SK-N-SH treated with all-trans-retinoic acid at 6 μM for 48 hours (cell line): ENCODE data around the gene FRAT2.

Experiments used
- ATAC-seq: fragments of 200-7000 bp; cut with Tn5 transposase; 3 replicates; pipeline ENCODE4 v1.9.1; 2020; ENCODE audit warnings: mild to moderate bottlenecking, moderate library complexity
- ARNTL ChIP-seq: fragments of 450-650 bp; formaldehyde crosslinking; IDR thresholded peaks from 2 replicates; pipeline ENCODE4 v1.5.0; 2020; ENCODE audit warnings: low read depth, mild to moderate bottlenecking, moderate library complexity, borderline replicate concordance
- BACH2 ChIP-seq: fragments of 250-450 bp; sonication (Bioruptor Pico); IDR thresholded peaks from 2 replicates; pipeline ENCODE4 v1.9.0; 2021; ENCODE audit warnings: mild to moderate bottlenecking, borderline replicate concordance
- GLIS3 ChIP-seq: fragments of 250-450 bp; sonication (Bioruptor Pico); IDR thresholded peaks from 2 replicates; pipeline ENCODE4 v1.5.0; 2020; ENCODE audit warnings: mild to moderate bottlenecking, moderate library complexity
- ISL1 ChIP-seq: fragments of 250-450 bp; sonication (Bioruptor Pico); IDR thresholded peaks from 2 replicates; pipeline ENCODE4 v2.1.2; 2022; ENCODE audit warnings: mild to moderate bottlenecking, moderate library complexity
- OSR1 ChIP-seq: fragments of 250-450 bp; sonication (Bioruptor Pico); IDR thresholded peaks from 2 replicates; pipeline ENCODE4 v1.8.0; 2022; ENCODE audit warnings: moderate library complexity, mild to moderate bottlenecking, inconsistent platforms
- PATZ1 ChIP-seq: fragments of 250-450 bp; sonication (Bioruptor Pico); IDR thresholded peaks from 2 replicates; pipeline ENCODE4 v1.8.0; 2020; ENCODE audit warnings: mild to moderate bottlenecking, moderate library complexity, borderline replicate concordance
- PPARA ChIP-seq: fragments of 250-450 bp; sonication (Bioruptor Pico); IDR thresholded peaks from 2 replicates; pipeline ENCODE4 v1.5.0; 2020; ENCODE audit warnings: mild to moderate bottlenecking, borderline replicate concordance
- RARB ChIP-seq: fragments of 250-450 bp; sonication (Bioruptor Pico); IDR thresholded peaks from 2 replicates; pipeline ENCODE4 v1.8.0; 2021; ENCODE audit warnings: mild to moderate bottlenecking, moderate library complexity
- SNAI2 ChIP-seq: fragments of 250-450 bp; sonication (Bioruptor Pico); IDR thresholded peaks from 2 replicates; pipeline ENCODE4 v1.5.0; 2020; ENCODE audit warnings: mild to moderate bottlenecking, moderate library complexity
- TCF4 ChIP-seq: fragments of 250-450 bp; sonication (Bioruptor Pico); IDR thresholded peaks from 2 replicates; pipeline ENCODE4 v1.8.0; 2021; ENCODE audit warnings: mild to moderate bottlenecking, moderate library complexity, borderline replicate concordance
- TSHZ2 ChIP-seq: fragments of 250-450 bp; sonication (Bioruptor Pico); IDR thresholded peaks from 2 replicates; pipeline ENCODE4 v1.5.0; 2020; ENCODE audit warnings: mild to moderate bottlenecking, moderate library complexity
- ZC3H10 ChIP-seq: fragments of 250-450 bp; sonication (Bioruptor Pico); IDR thresholded peaks from 2 replicates; pipeline ENCODE4 v1.5.1; 2021; ENCODE audit warnings: mild to moderate bottlenecking, moderate library complexity
- ZNF70 ChIP-seq: fragments of 450-650 bp; formaldehyde crosslinking; IDR thresholded peaks from 2 replicates; pipeline ENCODE4 v1.5.0; 2020; ENCODE audit warnings: mild to moderate bottlenecking, moderate library complexity
- ZNF8 ChIP-seq: fragments of 450-650 bp; formaldehyde crosslinking; IDR thresholded peaks from 2 replicates; pipeline ENCODE4 v1.5.0; 2020; ENCODE audit warnings: mild to moderate bottlenecking, moderate library complexity
- TF ChIP-seq, protein P1 (sequence below): fragments of 250-450 bp; sonication (Bioruptor Pico); IDR thresholded peaks from 2 replicates; pipeline ENCODE4 v1.5.1; 2021; ENCODE audit warnings: mild to moderate bottlenecking, moderate library complexity
- TF ChIP-seq, protein P2 (sequence below): fragments of 250-450 bp; sonication (Bioruptor Pico); IDR thresholded peaks from 2 replicates; pipeline ENCODE4 v1.5.1; 2020; ENCODE audit warnings: low read depth, mild to moderate bottlenecking, moderate library complexity

The FRAT2 gene

GRCh38 chr10:97336446-97336845 lies 1.9 kb upstream of the FRAT2 start (continued):
- TF ChIP-seq PATZ1 (CRISPR knock-in tag): no peak
- TF ChIP-seq SNAI2 (CRISPR knock-in tag): no peak
- no peak for TF ChIP-seq GLIS3 (CRISPR knock-in tag)
- TF ChIP-seq PPARA (CRISPR knock-in tag): no peak
- no peak for TF ChIP-seq RARB

DNA sequence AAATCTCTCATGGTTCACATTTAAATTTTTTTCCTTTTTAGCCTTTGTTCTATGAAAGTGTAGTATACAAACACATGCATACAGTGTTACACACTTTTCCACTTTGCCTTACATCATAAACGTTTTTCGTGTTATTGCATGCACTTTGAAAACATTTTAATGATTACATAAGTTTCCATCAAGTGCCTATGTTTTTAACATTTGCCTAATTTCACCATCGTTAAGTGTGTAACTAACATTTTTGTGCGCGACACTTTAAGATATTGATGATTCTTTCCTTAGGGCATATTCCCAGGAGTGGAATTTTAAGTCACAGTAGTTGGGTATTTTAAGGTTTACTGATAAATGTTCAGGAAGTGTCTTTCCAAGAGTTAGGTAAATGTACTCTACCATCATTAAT lies 1.5 kb upstream of the FRAT2 start:
- no peak for ATAC-seq
- TF ChIP-seq, protein P1, sequence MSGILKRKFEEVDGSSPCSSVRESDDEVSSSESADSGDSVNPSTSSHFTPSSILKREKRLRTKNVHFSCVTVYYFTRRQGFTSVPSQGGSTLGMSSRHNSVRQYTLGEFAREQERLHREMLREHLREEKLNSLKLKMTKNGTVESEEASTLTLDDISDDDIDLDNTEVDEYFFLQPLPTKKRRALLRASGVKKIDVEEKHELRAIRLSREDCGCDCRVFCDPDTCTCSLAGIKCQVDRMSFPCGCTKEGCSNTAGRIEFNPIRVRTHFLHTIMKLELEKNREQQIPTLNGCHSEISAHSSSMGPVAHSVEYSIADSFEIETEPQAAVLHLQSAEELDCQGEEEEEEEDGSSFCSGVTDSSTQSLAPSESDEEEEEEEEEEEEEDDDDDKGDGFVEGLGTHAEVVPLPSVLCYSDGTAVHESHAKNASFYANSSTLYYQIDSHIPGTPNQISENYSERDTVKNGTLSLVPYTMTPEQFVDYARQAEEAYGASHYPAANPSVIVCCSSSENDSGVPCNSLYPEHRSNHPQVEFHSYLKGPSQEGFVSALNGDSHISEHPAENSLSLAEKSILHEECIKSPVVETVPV (CRISPR knock-in tag): no peak
- TF ChIP-seq, protein P2, sequence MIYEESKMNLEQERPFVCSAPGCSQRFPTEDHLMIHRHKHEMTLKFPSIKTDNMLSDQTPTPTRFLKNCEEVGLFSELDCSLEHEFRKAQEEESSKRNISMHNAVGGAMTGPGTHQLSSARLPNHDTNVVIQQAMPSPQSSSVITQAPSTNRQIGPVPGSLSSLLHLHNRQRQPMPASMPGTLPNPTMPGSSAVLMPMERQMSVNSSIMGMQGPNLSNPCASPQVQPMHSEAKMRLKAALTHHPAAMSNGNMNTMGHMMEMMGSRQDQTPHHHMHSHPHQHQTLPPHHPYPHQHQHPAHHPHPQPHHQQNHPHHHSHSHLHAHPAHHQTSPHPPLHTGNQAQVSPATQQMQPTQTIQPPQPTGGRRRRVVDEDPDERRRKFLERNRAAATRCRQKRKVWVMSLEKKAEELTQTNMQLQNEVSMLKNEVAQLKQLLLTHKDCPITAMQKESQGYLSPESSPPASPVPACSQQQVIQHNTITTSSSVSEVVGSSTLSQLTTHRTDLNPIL (CRISPR knock-in tag): no peak
- TF ChIP-seq OSR1 (CRISPR knock-in tag): no peak
- no peak for TF ChIP-seq ZC3H10
- no peak for TF ChIP-seq BACH2

DNA sequence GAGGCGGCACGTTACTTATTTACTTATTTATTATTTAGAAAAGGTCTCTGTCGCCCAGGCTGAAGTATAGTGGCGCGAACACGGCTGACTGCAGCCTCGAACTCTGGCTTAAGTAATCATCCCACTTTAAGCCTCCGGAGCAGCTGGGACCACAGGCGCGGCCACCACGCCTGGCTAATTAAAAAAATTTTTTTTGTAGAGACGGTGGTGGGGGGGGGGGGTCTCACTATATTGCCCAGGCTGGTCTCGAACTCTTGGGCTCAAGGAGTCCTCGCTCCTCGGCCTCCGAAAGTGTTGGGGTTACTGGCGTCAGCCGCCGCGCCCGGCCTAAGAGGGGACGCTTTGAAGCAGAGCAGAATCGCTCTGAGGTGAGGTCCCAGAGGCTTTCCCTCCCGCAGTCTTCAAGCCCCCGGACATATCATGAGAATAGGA lies 675 bp upstream of the FRAT2 start:
- TF ChIP-seq ISL1 (CRISPR knock-in tag): no peak
- no peak for TF ChIP-seq OSR1 (CRISPR knock-in tag)
- TF ChIP-seq, protein P1 (CRISPR knock-in tag): no peak
- TF ChIP-seq PATZ1 (CRISPR knock-in tag): no peak
- no peak for TF ChIP-seq GLIS3 (CRISPR knock-in tag)
- TF ChIP-seq ARNTL: no peak
- TF ChIP-seq ZNF70: no peak
- TF ChIP-seq TCF4 (CRISPR knock-in tag): no peak
- no peak for TF ChIP-seq TSHZ2 (CRISPR knock-in tag)
- TF ChIP-seq PPARA (CRISPR knock-in tag): no peak
- TF ChIP-seq ZNF8 (CRISPR knock-in tag): no peak
- no peak; the same call in 2 of the 3 replicates for ATAC-seq
